T-cell (primary cell): ENCODE data around the gene GTF2H2C_2.
"Not testable (repeated sequence)": the region's sequence is repeated elsewhere in the genome, so short reads cannot be mapped to it uniquely, and the experiment has no call there.

Experiments
- ATAC-seq, 4 experiments: fragments of 200-7000 bp in 3 of 4; fragments of 150-1000 bp in 1 of 4; cut with Tn5 transposase; replicated peaks in 1 of 4; 1 replicate in 3 of 4; 2 replicates in 1 of 4; pipeline ENCODE4 v1.10.0; 2021; ENCODE audit warnings: moderate library complexity in 3 of 4, mild to moderate bottlenecking in 2 of 4, moderate number of reproducible peaks in 1 of 4
- CTCF ChIA-PET, 2 donors: fragments of 300-600 bp; sonication (Branson Sonifier 250); formaldehyde crosslinking; loops; one replicate each; lab custom pipeline; 2022; ENCODE audit warnings: antibody characterized with exemption in 2 of 2; lab: Charles Lee
- POLR2A ChIA-PET, 2 donors: fragments of 300-600 bp; sonication (Branson Sonifier 250); formaldehyde crosslinking; loops; one replicate each; lab custom pipeline; 2022; ENCODE audit warnings: antibody characterized with exemption in 2 of 2; lab: Charles Lee
- DNase-seq, 35 experiments: peaks; one replicate each; pipeline versions ENCODE4 v3.0.0 to v3.0.0-alpha.2; 2013 to 2023
- H3K27ac ChIP-seq: one replicate; pipeline ENCODE4 v1.5.1; 2013; ENCODE audit warnings: low read length
- H3K27me3 ChIP-seq, 2 experiments: replicated peaks in 1 of 2; 1 replicate in 1 of 2; 2 replicates in 1 of 2; pipeline versions ENCODE4 v1.6.1 to v1.7.0; 2013; ENCODE audit warnings: low read length in 1 of 2, mixed read lengths in 1 of 2; ENCODE audit not compliant: control insufficient read depth in 2 of 2, insufficient read depth in 2 of 2; ENCODE audit errors: extremely low read depth in 1 of 2
- H3K36me3 ChIP-seq, 2 donors: 1 replicate in 1 of 2; 2 replicates in 1 of 2; pipeline versions ENCODE4 v1.6.1 to v1.7.0; 2013; ENCODE audit warnings: low read length in 1 of 2; ENCODE audit not compliant: control insufficient read depth in 2 of 2, insufficient read depth in 1 of 2; ENCODE audit errors: extremely low read depth in 1 of 2
- H3K4me1 ChIP-seq, 2 experiments: 1 replicate in 1 of 2; 2 replicates in 1 of 2; pipeline versions ENCODE4 v1.6.1 to v1.7.0; 2013; ENCODE audit warnings: low read length in 2 of 2, mixed read lengths in 1 of 2; ENCODE audit not compliant: insufficient read depth in 2 of 2, control insufficient read depth in 1 of 2; ENCODE audit errors: extremely low read depth in 1 of 2
- H3K4me3 ChIP-seq, 2 donors: 1 replicate in 1 of 2; 2 replicates in 1 of 2; pipeline versions ENCODE4 v1.5.1 to v1.7.0; 2013; ENCODE audit warnings: mild to moderate bottlenecking in 2 of 2, low read length in 1 of 2, moderate library complexity in 1 of 2; ENCODE audit not compliant: control insufficient read depth in 1 of 2; ENCODE audit errors: extremely low read depth in 1 of 2
- H3K9me3 ChIP-seq: 2 replicates; pipeline ENCODE4 v1.7.0; 2013
- H3K27ac Mint-ChIP-seq, 2 donors: one replicate each; pipeline ENCODE4 v1.8.0; 2020 to 2021; ENCODE audit warnings: mild to moderate bottlenecking in 2 of 2, mixed read lengths in 2 of 2
- H3K27me3 Mint-ChIP-seq, 2 donors: one replicate each; pipeline ENCODE4 v1.8.0; 2021 to 2022; ENCODE audit warnings: mixed read lengths in 2 of 2
- H3K36me3 Mint-ChIP-seq: one replicate; pipeline ENCODE4 v1.8.0; 2021; ENCODE audit warnings: mixed read lengths
- H3K4me1 Mint-ChIP-seq, 3 donors: one replicate each; pipeline ENCODE4 v1.8.0; 2020 to 2022; ENCODE audit warnings: mixed read lengths in 3 of 3, mild to moderate bottlenecking in 1 of 3
- H3K4me3 Mint-ChIP-seq, 3 donors: one replicate each; pipeline ENCODE4 v1.8.0; 2020 to 2022; ENCODE audit warnings: mild to moderate bottlenecking in 3 of 3, mixed read lengths in 3 of 3, moderate library complexity in 3 of 3
- H3K9me3 Mint-ChIP-seq, 3 donors: one replicate each; pipeline ENCODE4 v1.8.0; 2020 to 2022; ENCODE audit warnings: mixed read lengths in 3 of 3
- WGBS: methylation state at CpG from one replicate; pipeline ENCODE4 v1.1.5; 2013; ENCODE audit warnings: missing lambda C conversion rate; ENCODE audit not compliant: insufficient coverage; 5-methylcytosine and 5-hydroxymethylcytosine counted together

GTF2H2C_2 gene

GRCh38 chr5:70415117-70415516 is at the start of gene GTF2H2C_2:
GTF2H2C_2 (plus strand) TSS chr5:70415368.
- H3K36me3 ChIP-seq, CTCF ChIA-PET: not testable (repeated sequence)

GRCh38 chr5:70400984-70401686 is 14.0 kb upstream of the GTF2H2C_2 start:
- H3K9me3 Mint-ChIP-seq, H3K36me3 Mint-ChIP-seq, H3K4me1 Mint-ChIP-seq, CTCF ChIA-PET, H3K4me1 ChIP-seq, H3K36me3 ChIP-seq, H3K27me3 Mint-ChIP-seq, POLR2A ChIA-PET, H3K9me3 ChIP-seq, H3K27ac ChIP-seq, H3K27me3 ChIP-seq: not testable (repeated sequence)
- ATAC-seq (peak; percentile 89 to 97 (median 96)), DNase-seq (peak in 20 of 35 experiments; percentile 1 to 76 (median 52))
- peak overlapping the region in 1 of 2 donors; percentile 41 for H3K4me3 ChIP-seq
- no CpG with 5 or more reads among the region's 71 CpGs for WGBS
- Mint-ChIP-seq H3K4me3 (peak overlapping the region; percentile 59 to 85 (median 70)), H3K27ac (peak overlapping the region in 1 of 2 donors; percentile 88)

More at GRCh38 chr5:70415117-70415516, at the start of gene GTF2H2C_2:
- H3K27me3 Mint-ChIP-seq, H3K27me3 ChIP-seq, H3K27ac ChIP-seq, H3K4me1 ChIP-seq, DNase-seq, H3K4me3 ChIP-seq, H3K4me3 Mint-ChIP-seq, POLR2A ChIA-PET, H3K36me3 Mint-ChIP-seq, H3K9me3 Mint-ChIP-seq, H3K9me3 ChIP-seq, H3K27ac Mint-ChIP-seq, H3K4me1 Mint-ChIP-seq: not testable (repeated sequence)
- peak; percentile 99 to 100 (median 100) for ATAC-seq
- WGBS: no CpG with 5 or more reads among the region's 39 CpGs

- H3K27ac Mint-ChIP-seq, H3K36me3 ChIP-seq, H3K4me3 ChIP-seq, POLR2A ChIA-PET, H3K4me1 Mint-ChIP-seq, DNase-seq, H3K4me3 Mint-ChIP-seq, H3K9me3 Mint-ChIP-seq, CTCF ChIA-PET, H3K27ac ChIP-seq, H3K36me3 Mint-ChIP-seq, ATAC-seq, H3K27me3 Mint-ChIP-seq, H3K27me3 ChIP-seq, H3K4me1 ChIP-seq, H3K9me3 ChIP-seq: not testable (repeated sequence)
- WGBS: no CpG with 5 or more reads among the region's 1 CpG
These were observed 6.2 kb downstream of the GTF2H2C_2 start for GRCh38 chr5:70421322-70421721.

GRCh38 chr5:70423215-70423614 is 8.0 kb downstream of the GTF2H2C_2 start:
- H3K27ac Mint-ChIP-seq, POLR2A ChIA-PET, H3K27me3 ChIP-seq, ATAC-seq, H3K36me3 ChIP-seq, H3K4me1 ChIP-seq, H3K4me3 ChIP-seq, H3K9me3 Mint-ChIP-seq, H3K4me3 Mint-ChIP-seq, H3K27me3 Mint-ChIP-seq, H3K36me3 Mint-ChIP-seq, H3K4me1 Mint-ChIP-seq, H3K9me3 ChIP-seq, DNase-seq, H3K27ac ChIP-seq, CTCF ChIA-PET: not testable (repeated sequence)
- WGBS: no CpG with 5 or more reads among the region's 3 CpGs

GRCh38 chr5:70438518-70438917 is 23.4 kb downstream of the GTF2H2C_2 start:
- WGBS: no CpG with 5 or more reads among the region's 2 CpGs
- H3K27ac Mint-ChIP-seq, H3K27me3 ChIP-seq, POLR2A ChIA-PET, H3K27ac ChIP-seq, H3K4me3 ChIP-seq, DNase-seq, H3K36me3 ChIP-seq, ATAC-seq, H3K9me3 Mint-ChIP-seq, H3K27me3 Mint-ChIP-seq, H3K9me3 ChIP-seq, H3K4me3 Mint-ChIP-seq, H3K4me1 ChIP-seq, H3K4me1 Mint-ChIP-seq, CTCF ChIA-PET, H3K36me3 Mint-ChIP-seq: not testable (repeated sequence)

- H3K4me3 ChIP-seq, H3K9me3 Mint-ChIP-seq, H3K27me3 Mint-ChIP-seq, POLR2A ChIA-PET, H3K27ac Mint-ChIP-seq, H3K4me1 ChIP-seq, DNase-seq, H3K4me3 Mint-ChIP-seq, CTCF ChIA-PET, H3K27me3 ChIP-seq, ATAC-seq, H3K4me1 Mint-ChIP-seq, H3K9me3 ChIP-seq, H3K27ac ChIP-seq, H3K36me3 Mint-ChIP-seq, H3K36me3 ChIP-seq: not testable (repeated sequence)
- no CpG with 5 or more reads among the region's 1 CpG for WGBS
These were observed 34.4 kb downstream of the GTF2H2C_2 start for GRCh38 chr5:70449565-70449964.
